Measurements from ENCODE around the gene MIER2.

The MIER2 gene

DNA sequence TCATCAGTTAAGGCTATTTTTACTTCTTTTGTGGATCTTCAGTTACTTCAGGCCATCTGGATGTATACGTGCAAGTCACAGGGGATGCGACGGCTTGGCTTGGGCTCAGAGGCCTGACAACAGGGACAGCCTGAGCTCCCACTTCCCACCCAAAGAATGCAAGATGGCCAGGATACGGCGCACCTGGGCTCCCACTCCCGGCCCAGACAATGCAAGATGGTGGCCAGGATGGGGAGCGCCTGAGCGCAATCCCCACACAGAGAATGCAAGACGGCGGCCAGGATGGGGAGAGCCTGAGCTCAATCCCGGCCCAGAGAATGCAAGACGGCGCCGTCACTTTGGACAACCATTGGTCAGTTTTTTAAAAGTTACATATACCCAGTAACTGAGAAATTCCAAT lies 25.3 kb upstream of the MIER2 start:
- Histone ChIP-seq H3K9ac (ENCODE audit: low read length) (no peak overlapping the region), H3K4me1 (ENCODE audit: control insufficient read depth, insufficient read depth, low read length) (no peaks in the 10 kb centered on the region), H3K27me3 (ENCODE audit: control insufficient read depth, insufficient read depth, low read length) (peaks cover 15% of the 10 kb centered on the region; the same call in 1 of the 2 replicates), H3K27ac (ENCODE audit: low read depth, low read length) (no peak overlapping the region), H3K36me3 (ENCODE audit: control insufficient read depth, insufficient read depth, low read length) (no peaks in the 10 kb centered on the region), H3K9me3 (ENCODE audit: control insufficient read depth, insufficient read depth, low read depth, low read length) (no peaks in the 10 kb centered on the region), H3K4me3 (ENCODE audit: low read depth, low read length) (no peak overlapping the region)

DNA sequence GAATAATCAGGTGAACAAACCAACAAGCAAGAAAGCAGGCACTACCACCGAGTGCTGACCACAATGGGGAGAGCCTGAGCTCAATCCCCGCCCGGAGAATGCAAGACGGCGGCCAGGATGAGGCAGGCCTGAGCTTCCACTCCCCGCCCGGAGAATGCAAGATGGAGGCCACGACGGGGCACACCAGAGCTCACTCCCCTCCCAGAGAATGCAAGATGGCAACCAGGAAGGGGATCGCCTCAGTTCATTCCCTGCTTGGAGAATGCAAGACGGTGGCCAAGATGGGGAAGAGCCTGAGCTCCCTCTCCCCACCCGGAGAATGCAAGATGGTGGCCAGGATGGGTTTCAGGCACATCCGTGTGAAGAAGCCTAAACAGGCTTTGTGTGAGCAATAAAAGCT lies 24.7 kb upstream of the MIER2 start:
- H3K4me3 ChIP-seq (ENCODE audit: low read depth, low read length): no peak overlapping the region
- no peaks in the 10 kb centered on the region for H3K36me3 ChIP-seq (ENCODE audit: control insufficient read depth, insufficient read depth, low read length)
- no peaks in the 10 kb centered on the region for H3K4me1 ChIP-seq (ENCODE audit: control insufficient read depth, insufficient read depth, low read length)
- no peak overlapping the region for H3K27ac ChIP-seq (ENCODE audit: low read depth, low read length)
- no peak overlapping the region for H3K9ac ChIP-seq (ENCODE audit: low read length)
- no peaks in the 10 kb centered on the region for H3K9me3 ChIP-seq (ENCODE audit: control insufficient read depth, insufficient read depth, low read depth, low read length)
- H3K27me3 ChIP-seq (ENCODE audit: control insufficient read depth, insufficient read depth, low read length): peaks cover 9% of the 10 kb centered on the region; the same call in 1 of the 2 replicates

DNA sequence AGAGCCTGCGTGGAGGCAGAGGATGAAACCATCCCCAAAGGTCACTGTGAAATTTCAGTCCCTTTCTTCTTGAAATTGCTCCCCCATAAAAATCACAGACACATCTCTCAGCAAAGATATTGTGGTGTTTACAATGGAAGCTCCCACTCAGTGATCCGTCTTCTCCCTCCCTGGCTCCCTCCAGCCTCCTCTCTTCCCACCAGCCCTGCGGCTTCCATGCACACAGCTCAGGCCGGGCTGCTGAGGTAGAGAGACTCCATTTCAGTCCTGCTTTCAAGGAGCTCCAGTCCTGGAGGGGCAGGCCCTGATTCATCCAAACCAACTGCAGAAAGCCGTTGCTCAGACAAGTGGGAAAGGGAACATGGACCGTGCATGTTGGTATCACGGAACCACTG lies 24.0 kb upstream of the MIER2 start:
- Histone ChIP-seq H3K27ac (ENCODE audit: low read depth, low read length) (no peak overlapping the region), H3K4me3 (ENCODE audit: low read depth, low read length) (no peak overlapping the region), H3K9ac (ENCODE audit: low read length) (no peak overlapping the region), H3K9me3 (ENCODE audit: control insufficient read depth, insufficient read depth, low read depth, low read length) (no peaks in the 10 kb centered on the region), H3K4me1 (ENCODE audit: control insufficient read depth, insufficient read depth, low read length) (no peaks in the 10 kb centered on the region), H3K27me3 (ENCODE audit: control insufficient read depth, insufficient read depth, low read length) (peaks cover 7% of the 10 kb centered on the region; the same call in 1 of the 2 replicates), H3K36me3 (ENCODE audit: control insufficient read depth, insufficient read depth, low read length) (no peaks in the 10 kb centered on the region)

DNA sequence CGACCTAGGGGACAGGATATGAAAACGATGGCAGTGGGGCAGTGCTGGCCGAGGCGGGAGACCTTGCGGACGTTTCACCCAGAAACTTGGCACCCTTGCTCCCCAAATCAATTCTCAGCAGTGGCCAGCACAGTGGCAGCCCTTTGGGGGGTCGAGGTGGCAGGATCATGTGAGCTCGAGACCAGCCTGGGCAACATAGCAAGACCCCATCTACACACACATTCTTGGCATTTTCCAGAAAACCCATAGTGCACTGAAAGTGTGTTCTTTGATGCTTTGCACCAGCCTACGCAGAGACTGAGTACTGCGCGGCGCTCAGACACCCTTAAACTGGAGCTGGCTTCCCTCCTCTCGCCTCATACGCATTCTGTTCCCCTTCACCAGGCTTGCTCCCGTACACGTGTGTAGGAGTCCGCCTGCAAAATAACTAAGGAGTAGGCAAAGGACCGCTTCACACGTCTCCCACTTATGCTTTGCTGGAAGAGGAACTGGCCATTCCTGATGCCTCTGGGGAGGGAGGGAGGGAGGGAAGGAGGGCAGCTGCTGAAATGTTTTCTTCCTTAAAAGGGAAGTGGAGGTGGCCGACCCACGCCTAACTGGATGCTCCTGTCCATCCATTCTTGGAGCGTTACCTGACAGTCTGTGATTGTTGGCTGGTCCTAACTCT lies 23.5 kb upstream of the MIER2 start:
- no peak overlapping the region for H3K9ac ChIP-seq (ENCODE audit: low read length)
- no peaks in the 10 kb centered on the region for H3K4me1 ChIP-seq (ENCODE audit: control insufficient read depth, insufficient read depth, low read length)
- H3K9me3 ChIP-seq (ENCODE audit: control insufficient read depth, insufficient read depth, low read depth, low read length): no peaks in the 10 kb centered on the region
- peaks cover 4% of the 10 kb centered on the region; the same call in 1 of the 2 replicates for H3K27me3 ChIP-seq (ENCODE audit: control insufficient read depth, insufficient read depth, low read length)
- H3K27ac ChIP-seq (ENCODE audit: low read depth, low read length): no peak overlapping the region
- no peak overlapping the region for H3K4me3 ChIP-seq (ENCODE audit: low read depth, low read length)
- H3K36me3 ChIP-seq (ENCODE audit: control insufficient read depth, insufficient read depth, low read length): no peaks in the 10 kb centered on the region

DNA sequence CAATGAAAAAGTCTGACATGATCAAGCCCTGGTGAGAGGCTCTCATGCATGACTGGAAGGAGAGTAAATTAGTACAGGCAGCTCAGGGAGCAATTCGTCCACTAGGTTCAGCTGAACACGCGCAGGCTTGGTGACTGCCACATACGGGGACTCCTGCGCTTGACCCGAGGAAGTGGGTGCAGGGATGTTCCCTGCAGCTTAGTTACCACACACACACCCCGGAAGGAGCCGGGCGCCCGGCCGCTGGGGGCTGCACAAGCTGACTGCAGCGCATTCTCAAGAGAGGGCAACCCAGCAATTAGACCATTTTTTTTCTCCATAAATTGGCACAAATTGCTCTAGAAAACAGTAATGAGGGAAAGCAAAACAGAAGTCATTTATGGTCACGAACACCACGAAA lies 23.0 kb upstream of the MIER2 start:
- no peaks in the 10 kb centered on the region for H3K4me1 ChIP-seq (ENCODE audit: control insufficient read depth, insufficient read depth, low read length)
- H3K4me3 ChIP-seq (ENCODE audit: low read depth, low read length): no peak overlapping the region
- H3K27ac ChIP-seq (ENCODE audit: low read depth, low read length): no peak overlapping the region
- H3K36me3 ChIP-seq (ENCODE audit: control insufficient read depth, insufficient read depth, low read length): no peaks in the 10 kb centered on the region
- no peak overlapping the region for H3K9ac ChIP-seq (ENCODE audit: low read length)
- H3K9me3 ChIP-seq (ENCODE audit: control insufficient read depth, insufficient read depth, low read depth, low read length): no peaks in the 10 kb centered on the region
- H3K27me3 ChIP-seq (ENCODE audit: control insufficient read depth, insufficient read depth, low read length): no peaks in the 10 kb centered on the region; the same call in 1 of the 2 replicates

DNA sequence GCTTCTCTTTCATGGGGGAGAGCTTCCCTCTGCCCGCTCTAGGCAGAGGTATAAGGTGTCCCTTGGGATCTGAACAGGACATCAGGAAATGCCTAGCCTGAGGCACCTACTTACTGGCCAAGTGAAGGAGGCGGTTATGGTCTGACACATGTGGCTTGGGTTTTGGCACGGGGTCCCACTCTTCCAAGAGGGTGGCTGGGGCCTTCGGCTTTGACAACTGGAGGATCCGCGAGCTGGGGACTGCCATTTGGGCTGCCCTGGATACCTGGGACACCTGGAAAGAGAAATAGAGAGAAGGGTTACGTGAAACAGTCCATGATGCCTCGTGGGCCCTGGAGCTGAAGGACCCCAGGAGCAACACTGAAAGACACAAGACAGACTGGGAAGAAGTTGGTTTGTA lies 22.4 kb upstream of the MIER2 start:
- no peak overlapping the region for H3K9ac ChIP-seq (ENCODE audit: low read length)
- H3K27me3 ChIP-seq (ENCODE audit: control insufficient read depth, insufficient read depth, low read length): no peaks in the 10 kb centered on the region; the same call in 1 of the 2 replicates
- no peak overlapping the region for H3K4me3 ChIP-seq (ENCODE audit: low read depth, low read length)
- no peaks in the 10 kb centered on the region for H3K4me1 ChIP-seq (ENCODE audit: control insufficient read depth, insufficient read depth, low read length)
- H3K9me3 ChIP-seq (ENCODE audit: control insufficient read depth, insufficient read depth, low read depth, low read length): no peaks in the 10 kb centered on the region
- no peaks in the 10 kb centered on the region for H3K36me3 ChIP-seq (ENCODE audit: control insufficient read depth, insufficient read depth, low read length)
- no peak overlapping the region for H3K27ac ChIP-seq (ENCODE audit: low read depth, low read length)

DNA sequence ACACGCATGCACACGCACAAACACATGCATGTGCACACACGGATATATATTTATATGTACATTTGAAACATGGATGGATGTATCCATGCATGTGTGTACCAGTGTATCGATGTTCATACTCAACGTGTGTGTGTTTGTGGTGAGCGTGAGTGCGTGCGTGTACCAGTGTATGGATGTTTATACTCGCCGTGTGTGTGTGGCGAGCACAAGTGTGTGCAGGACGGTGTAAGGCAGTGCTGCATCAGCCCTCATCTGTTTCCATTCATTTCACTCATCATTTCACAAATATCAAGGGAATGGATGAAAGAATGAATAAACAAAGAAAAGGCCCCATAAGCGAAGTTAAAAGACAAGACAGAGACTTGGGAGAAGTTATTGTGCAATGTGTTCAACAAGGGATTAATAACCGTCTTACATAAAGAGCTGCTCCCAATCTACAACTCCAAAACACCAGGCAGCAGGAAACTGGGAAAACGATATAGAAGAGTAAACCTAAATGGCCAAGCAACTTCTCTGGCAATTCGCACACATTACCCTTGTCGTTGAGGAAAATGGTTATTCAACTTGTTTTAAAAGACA lies 21.7 kb upstream of the MIER2 start:
- H3K4me1 ChIP-seq (ENCODE audit: control insufficient read depth, insufficient read depth, low read length): no peaks in the 10 kb centered on the region
- no peaks in the 10 kb centered on the region for H3K36me3 ChIP-seq (ENCODE audit: control insufficient read depth, insufficient read depth, low read length)
- no peaks in the 10 kb centered on the region; the same call in 1 of the 2 replicates for H3K27me3 ChIP-seq (ENCODE audit: control insufficient read depth, insufficient read depth, low read length)
- no peak overlapping the region for H3K4me3 ChIP-seq (ENCODE audit: low read depth, low read length)
- H3K27ac ChIP-seq (ENCODE audit: low read depth, low read length): no peak overlapping the region
- H3K9me3 ChIP-seq (ENCODE audit: control insufficient read depth, insufficient read depth, low read depth, low read length): no peaks in the 10 kb centered on the region
- no peak overlapping the region for H3K9ac ChIP-seq (ENCODE audit: low read length)

DNA sequence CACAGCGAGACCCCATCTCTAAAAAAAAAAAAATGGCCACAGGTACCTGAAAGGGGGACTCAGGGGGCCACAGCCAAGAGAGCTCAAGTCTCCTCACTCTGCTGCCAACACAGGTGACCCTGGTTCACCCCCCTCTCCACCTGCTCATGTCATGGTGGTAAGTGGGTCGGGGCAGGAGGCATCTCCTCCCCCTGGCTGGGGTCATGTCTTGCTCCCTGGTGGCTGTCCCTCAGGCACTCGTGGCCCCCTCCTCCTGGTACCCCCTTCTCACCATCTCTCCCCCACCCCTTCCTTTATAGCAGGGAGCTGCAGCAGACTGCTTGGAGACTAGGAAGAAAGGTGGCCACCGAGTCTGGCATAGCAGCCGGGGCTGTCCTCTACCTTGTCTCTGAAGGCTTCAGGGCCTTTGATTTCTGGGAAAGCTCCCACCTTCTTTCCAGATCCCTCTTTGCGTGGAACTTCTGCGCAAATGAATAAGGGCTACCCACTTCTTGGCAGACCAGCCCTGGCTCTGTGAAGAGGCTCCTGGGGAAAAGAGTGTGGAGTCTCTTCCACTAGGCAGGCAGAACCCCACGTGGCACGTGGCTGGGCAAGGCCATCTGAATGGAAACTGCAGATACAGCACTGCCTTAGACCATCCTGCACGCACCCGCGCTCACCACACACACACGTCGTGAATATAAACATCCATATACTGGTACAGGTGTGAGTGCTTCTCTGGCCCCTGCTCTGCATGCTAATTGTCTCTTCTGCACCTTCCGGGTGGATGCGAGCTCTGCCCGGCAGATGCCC lies 20.1 kb upstream of the MIER2 start:
- no peaks in the 10 kb centered on the region for H3K36me3 ChIP-seq (ENCODE audit: control insufficient read depth, insufficient read depth, low read length)
- no peak overlapping the region for H3K4me3 ChIP-seq (ENCODE audit: low read depth, low read length)
- no peaks in the 10 kb centered on the region; the same call in 1 of the 2 replicates for H3K27me3 ChIP-seq (ENCODE audit: control insufficient read depth, insufficient read depth, low read length)
- H3K4me1 ChIP-seq (ENCODE audit: control insufficient read depth, insufficient read depth, low read length): no peaks in the 10 kb centered on the region
- no peak overlapping the region for H3K9ac ChIP-seq (ENCODE audit: low read length)
- no peaks in the 10 kb centered on the region for H3K9me3 ChIP-seq (ENCODE audit: control insufficient read depth, insufficient read depth, low read depth, low read length)
- no peak overlapping the region for H3K27ac ChIP-seq (ENCODE audit: low read depth, low read length)

DNA sequence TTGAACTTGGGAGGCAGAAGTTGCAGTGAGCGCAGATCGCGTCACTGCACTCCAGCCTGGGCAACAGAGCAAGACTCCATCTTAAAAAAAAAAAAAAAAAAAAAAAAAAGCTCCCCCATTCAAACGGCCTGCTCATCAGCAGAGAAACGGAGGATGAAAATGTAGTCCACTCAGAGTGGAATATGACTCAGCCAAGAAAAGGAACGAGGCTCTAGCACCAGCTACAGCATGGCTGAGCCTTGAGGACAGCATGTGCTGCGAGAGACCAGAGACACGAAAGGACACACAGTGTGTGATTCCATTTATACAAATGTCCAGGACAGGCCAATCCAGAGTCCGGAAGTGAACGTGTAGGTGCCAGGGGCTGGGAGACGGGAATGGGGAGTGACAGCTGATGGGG lies 18.1 kb upstream of the MIER2 start:
- Histone ChIP-seq H3K27me3 (ENCODE audit: control insufficient read depth, insufficient read depth, low read length) (peaks cover 8% of the 10 kb centered on the region; the same call in 1 of the 2 replicates), H3K27ac (ENCODE audit: low read depth, low read length) (no peak overlapping the region), H3K4me1 (ENCODE audit: control insufficient read depth, insufficient read depth, low read length) (no peaks in the 10 kb centered on the region), H3K36me3 (ENCODE audit: control insufficient read depth, insufficient read depth, low read length) (no peaks in the 10 kb centered on the region), H3K9ac (ENCODE audit: low read length) (no peak overlapping the region), H3K4me3 (ENCODE audit: low read depth, low read length) (no peak overlapping the region), H3K9me3 (ENCODE audit: control insufficient read depth, insufficient read depth, low read depth, low read length) (no peaks in the 10 kb centered on the region)

DNA sequence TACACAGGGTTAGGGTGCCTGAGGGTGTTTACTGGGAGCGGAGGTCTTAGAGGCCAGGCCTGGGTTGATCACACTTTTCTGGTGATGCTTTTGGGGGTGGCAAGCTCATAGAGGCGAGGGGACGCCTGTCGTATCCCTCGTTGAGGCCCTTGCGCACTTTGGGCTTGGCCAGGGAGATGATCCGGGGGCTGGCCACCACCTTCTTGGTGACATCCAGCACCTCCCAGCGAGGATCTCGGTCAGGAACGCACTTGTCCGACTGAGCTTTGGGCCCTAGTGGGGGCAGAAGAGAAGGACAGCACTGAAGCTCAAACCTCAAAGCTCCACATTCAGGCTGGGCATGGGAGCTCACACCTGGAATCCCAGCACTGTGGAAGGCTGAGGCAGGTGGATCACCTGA lies 17.6 kb upstream of the MIER2 start:
- Histone ChIP-seq H3K4me3 (ENCODE audit: low read depth, low read length) (no peak overlapping the region), H3K4me1 (ENCODE audit: control insufficient read depth, insufficient read depth, low read length) (no peaks in the 10 kb centered on the region), H3K36me3 (ENCODE audit: control insufficient read depth, insufficient read depth, low read length) (no peaks in the 10 kb centered on the region), H3K9me3 (ENCODE audit: control insufficient read depth, insufficient read depth, low read depth, low read length) (no peaks in the 10 kb centered on the region), H3K27ac (ENCODE audit: low read depth, low read length) (no peak overlapping the region), H3K27me3 (ENCODE audit: control insufficient read depth, insufficient read depth, low read length) (peaks cover 8% of the 10 kb centered on the region; the same call in 1 of the 2 replicates), H3K9ac (ENCODE audit: low read length) (no peak overlapping the region)

DNA sequence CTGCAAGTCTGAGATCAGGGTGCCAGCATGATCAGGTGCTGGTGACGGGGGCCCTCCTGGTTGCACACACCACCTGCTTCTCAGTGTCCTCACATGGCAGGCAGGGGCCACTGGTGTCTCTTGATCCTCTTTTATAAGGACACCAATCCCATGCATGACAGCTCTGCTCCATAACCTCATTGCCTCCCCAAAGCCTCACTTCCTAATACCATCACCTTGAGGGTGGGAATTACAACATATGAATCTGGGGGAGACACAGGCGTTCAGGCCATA lies 15.0 kb upstream of the MIER2 start:
- Histone ChIP-seq H3K9ac (ENCODE audit: low read length) (no peak overlapping the region), H3K4me3 (ENCODE audit: low read depth, low read length) (no peak overlapping the region), H3K36me3 (ENCODE audit: control insufficient read depth, insufficient read depth, low read length) (no peaks in the 10 kb centered on the region), H3K4me1 (ENCODE audit: control insufficient read depth, insufficient read depth, low read length) (no peaks in the 10 kb centered on the region), H3K9me3 (ENCODE audit: control insufficient read depth, insufficient read depth, low read depth, low read length) (no peaks in the 10 kb centered on the region), H3K27ac (ENCODE audit: low read depth, low read length) (no peak overlapping the region), H3K27me3 (ENCODE audit: control insufficient read depth, insufficient read depth, low read length) (peaks cover 8% of the 10 kb centered on the region; the same call in 1 of the 2 replicates)
